GM21526 (cell line): ENCODE measurements around the gene MPL.

Experiments
- ATAC-seq: cut with Tn5 transposase; IDR thresholded peaks from one replicate; pipeline ENCODE4 v1.9.1; 2021; ENCODE audit warnings: moderate library complexity; ENCODE audit not compliant: unreplicated experiment, low FRiP score

MPL gene

GRCh38 chr1:43305926-43306687, 31.5 kb upstream of the MPL start:
- no peak for ATAC-seq

GRCh38 chr1:43306688-43307457, 30.7 kb upstream of the MPL start:
- no peak for ATAC-seq

GRCh38 chr1:43307458-43308158, 30.0 kb upstream of the MPL start:
- no peak for ATAC-seq

GRCh38 chr1:43308635-43309404, 28.8 kb upstream of the MPL start:
- ATAC-seq = no peak

GRCh38 chr1:43309405-43310025, 28.1 kb upstream of the MPL start:
- ATAC-seq = no peak

GRCh38 chr1:43311521-43311920, 26.1 kb upstream of the MPL start:
- no peak for ATAC-seq

- ATAC-seq = no peak
Observed at GRCh38 chr1:43312212-43312623, 25.4 kb upstream of the MPL start.

GRCh38 chr1:43312663-43313515, 24.7 kb upstream of the MPL start:
- no peak for ATAC-seq

- ATAC-seq = no peak
Observed at GRCh38 chr1:43313771-43314170, 23.8 kb upstream of the MPL start.

- ATAC-seq = no peak
Observed at GRCh38 chr1:43314233-43314632, 23.4 kb upstream of the MPL start.

GRCh38 chr1:43315481-43315880, 22.1 kb upstream of the MPL start:
- no peak for ATAC-seq

GRCh38 chr1:43315963-43316737, 21.5 kb upstream of the MPL start:
- ATAC-seq = no peak

- no peak for ATAC-seq
Observed at GRCh38 chr1:43316738-43317520, 20.7 kb upstream of the MPL start.

- ATAC-seq = no peak
Observed at GRCh38 chr1:43317817-43318471, 19.7 kb upstream of the MPL start.

- no peak for ATAC-seq
Observed at GRCh38 chr1:43318831-43319230, 18.8 kb upstream of the MPL start.

- ATAC-seq = no peak
Observed at GRCh38 chr1:43319288-43319687, 18.3 kb upstream of the MPL start.

GRCh38 chr1:43319766-43320165, 17.9 kb upstream of the MPL start:
- no peak for ATAC-seq
